ENCODE results near the gene POGLUT3.

- TF ChIP-seq, protein P1, sequence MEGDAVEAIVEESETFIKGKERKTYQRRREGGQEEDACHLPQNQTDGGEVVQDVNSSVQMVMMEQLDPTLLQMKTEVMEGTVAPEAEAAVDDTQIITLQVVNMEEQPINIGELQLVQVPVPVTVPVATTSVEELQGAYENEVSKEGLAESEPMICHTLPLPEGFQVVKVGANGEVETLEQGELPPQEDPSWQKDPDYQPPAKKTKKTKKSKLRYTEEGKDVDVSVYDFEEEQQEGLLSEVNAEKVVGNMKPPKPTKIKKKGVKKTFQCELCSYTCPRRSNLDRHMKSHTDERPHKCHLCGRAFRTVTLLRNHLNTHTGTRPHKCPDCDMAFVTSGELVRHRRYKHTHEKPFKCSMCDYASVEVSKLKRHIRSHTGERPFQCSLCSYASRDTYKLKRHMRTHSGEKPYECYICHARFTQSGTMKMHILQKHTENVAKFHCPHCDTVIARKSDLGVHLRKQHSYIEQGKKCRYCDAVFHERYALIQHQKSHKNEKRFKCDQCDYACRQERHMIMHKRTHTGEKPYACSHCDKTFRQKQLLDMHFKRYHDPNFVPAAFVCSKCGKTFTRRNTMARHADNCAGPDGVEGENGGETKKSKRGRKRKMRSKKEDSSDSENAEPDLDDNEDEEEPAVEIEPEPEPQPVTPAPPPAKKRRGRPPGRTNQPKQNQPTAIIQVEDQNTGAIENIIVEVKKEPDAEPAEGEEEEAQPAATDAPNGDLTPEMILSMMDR (IDR thresholded peaks at IDR 0.05) = no peak
- TF ChIP-seq POLR2AphosphoS5 (IDR thresholded peaks at IDR 0.05) = no peak
Measured at GRCh38 chr11:108483163-108483562, 15.0 kb downstream of the POGLUT3 start.
